Neuronal stem cell (in vitro differentiated cells): ENCODE measurements around the gene DNAH8.

Experiments
- DNase-seq: peaks from one replicate; pipeline ENCODE4 v3.0.0-alpha.2; 2013; ENCODE audit warnings: low spot score
- H2AFZ ChIP-seq: one replicate; pipeline ENCODE4 v1.6.1; 2013; ENCODE audit warnings: mild to moderate bottlenecking, low read length, inconsistent platforms
- H2AK5ac ChIP-seq: 2 replicates; pipeline ENCODE4 v1.6.1; 2013; ENCODE audit warnings: low read depth, mild to moderate bottlenecking, inconsistent platforms, low read length, moderate library complexity, mixed read lengths
- H2BK120ac ChIP-seq: 2 replicates; pipeline ENCODE4 v1.6.1; 2013; ENCODE audit warnings: low read depth, mild to moderate bottlenecking, inconsistent platforms, low read length, moderate library complexity, mixed read lengths
- H2BK12ac ChIP-seq: one replicate; pipeline ENCODE4 v1.6.1; 2013; ENCODE audit warnings: low read length, inconsistent platforms
- H2BK15ac ChIP-seq: 2 replicates; pipeline ENCODE4 v1.6.1; 2013; ENCODE audit warnings: mild to moderate bottlenecking, low read length, inconsistent platforms, mixed read lengths
- H2BK5ac ChIP-seq: one replicate; pipeline ENCODE4 v1.6.1; 2013; ENCODE audit warnings: inconsistent platforms, mild to moderate bottlenecking, low read length, moderate library complexity
- H3K14ac ChIP-seq: one replicate; pipeline ENCODE4 v1.6.1; 2013; ENCODE audit warnings: low read length, inconsistent platforms
- H3K18ac ChIP-seq: 2 replicates; pipeline ENCODE4 v1.6.1; 2013; ENCODE audit warnings: low read length, inconsistent platforms
- H3K23ac ChIP-seq: 2 replicates; pipeline ENCODE4 v1.6.1; 2013; ENCODE audit warnings: low read depth, mild to moderate bottlenecking, mixed read lengths, low read length, inconsistent platforms; ENCODE audit not compliant: poor library complexity
- H3K27ac ChIP-seq: replicated peaks from 3 replicates; pipeline ENCODE4 v1.5.1; 2013; ENCODE audit warnings: low read length, inconsistent platforms
- H3K27me3 ChIP-seq, 3 experiments: 2 replicates each; pipeline ENCODE4 v1.6.1; 2013; ENCODE audit warnings: low read length in 3 of 3, mild to moderate bottlenecking in 2 of 3, inconsistent platforms in 1 of 3, low read depth in 1 of 3, mixed read lengths in 1 of 3, moderate library complexity in 1 of 3; ENCODE audit not compliant: control insufficient read depth in 3 of 3, insufficient read depth in 3 of 3
- H3K36me3 ChIP-seq, 2 donors: replicated peaks in 1 of 2; 2 replicates each; pipeline ENCODE4 v1.6.1; 2013; ENCODE audit warnings: low read length in 2 of 2; ENCODE audit not compliant: control insufficient read depth in 2 of 2, insufficient read depth in 2 of 2
- H3K4ac ChIP-seq: 2 replicates; pipeline ENCODE4 v1.6.1; 2013; ENCODE audit warnings: inconsistent platforms, mild to moderate bottlenecking, low read length, moderate library complexity
- H3K4me1 ChIP-seq, 2 donors: 1 replicate in 1 of 2; 2 replicates in 1 of 2; pipeline ENCODE4 v1.6.1; 2013; ENCODE audit warnings: low read length in 2 of 2, low read depth in 1 of 2; ENCODE audit not compliant: control insufficient read depth in 2 of 2, insufficient read depth in 1 of 2
- H3K4me2 ChIP-seq: one replicate; pipeline ENCODE4 v1.6.1; 2013; ENCODE audit warnings: mild to moderate bottlenecking, low read length, inconsistent platforms; ENCODE audit not compliant: insufficient read depth, poor library complexity, severe bottlenecking
- H3K4me3 ChIP-seq, 2 donors: 2 replicates each; pipeline ENCODE4 v1.5.1; 2013; ENCODE audit warnings: low read length in 2 of 2, mild to moderate bottlenecking in 2 of 2, inconsistent platforms in 1 of 2, moderate library complexity in 1 of 2
- H3K79me1 ChIP-seq: one replicate; pipeline ENCODE4 v1.6.1; 2013; ENCODE audit warnings: low read depth, mild to moderate bottlenecking, inconsistent platforms, low read length, moderate library complexity
- H3K9ac ChIP-seq: one replicate; pipeline ENCODE4 v1.6.1; 2013; ENCODE audit warnings: mild to moderate bottlenecking, low read depth, low read length, inconsistent platforms; ENCODE audit not compliant: poor library complexity
- H3K9me3 ChIP-seq, 2 donors: replicated peaks in 1 of 2; 2 replicates each; pipeline versions ENCODE3 to v1.6.1; 2013; ENCODE audit warnings: low read length in 2 of 2, mild to moderate bottlenecking in 2 of 2, inconsistent platforms in 1 of 2, low read depth in 1 of 2, mixed read lengths in 1 of 2, moderate library complexity in 1 of 2; ENCODE audit not compliant: control insufficient read depth in 2 of 2, insufficient read depth in 1 of 2
- H4K8ac ChIP-seq: one replicate; pipeline ENCODE4 v1.6.1; 2013; ENCODE audit warnings: low read depth, mild to moderate bottlenecking, inconsistent platforms, low read length, moderate library complexity
- H4K91ac ChIP-seq: one replicate; pipeline ENCODE4 v1.6.1; 2013; ENCODE audit warnings: low read length, low read depth, mild to moderate bottlenecking, inconsistent platforms; ENCODE audit not compliant: poor library complexity
- WGBS, 2 donors: extraction: QIAGEN DNeasy Blood & Tissue Kit; methylation state at CpG; one replicate each; pipeline ENCODE4 v1.1.7; 2013; ENCODE audit warnings: missing lambda C conversion rate in 2 of 2, mixed read lengths in 1 of 2; ENCODE audit not compliant: insufficient read length in 2 of 2, insufficient replicate concordance in 1 of 2; ENCODE audit errors: extremely low coverage in 2 of 2; 5-methylcytosine and 5-hydroxymethylcytosine counted together

Gene DNAH8

DNA sequence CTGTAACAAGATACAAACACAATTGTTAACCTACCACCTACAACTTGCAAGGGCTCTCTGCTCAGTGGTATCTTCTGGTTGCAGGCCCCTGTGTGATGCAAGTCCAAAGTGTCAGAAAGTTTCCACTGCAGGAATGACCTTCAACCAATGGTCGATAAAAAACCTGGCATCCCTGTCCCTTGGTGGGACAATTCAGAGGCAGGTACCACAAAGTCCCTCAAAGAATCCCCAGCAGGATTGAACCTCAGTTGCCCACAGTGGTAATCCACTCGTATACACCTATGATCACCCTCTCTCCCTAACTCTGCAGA is 28.1 kb upstream of the DNAH8 start:
- no peaks in the 10 kb centered on the region for H3K79me1 ChIP-seq
- no peak overlapping the region for H2BK12ac ChIP-seq
- H4K91ac ChIP-seq = no peak overlapping the region
- no peak overlapping the region for H3K9ac ChIP-seq
- H3K4me3 ChIP-seq = no peak overlapping the region
- H2BK15ac ChIP-seq = no peak overlapping the region
- no peaks in the 10 kb centered on the region for H3K27me3 ChIP-seq
- no peak for DNase-seq
- peaks cover 5 to 69% of the 10 kb centered on the region in 2 donors for H3K36me3 ChIP-seq
- H3K4me1 ChIP-seq = no peaks in the 10 kb centered on the region
- H3K9me3 ChIP-seq = no peaks in the 10 kb centered on the region
- no peak overlapping the region for H2AK5ac ChIP-seq
- H2AFZ ChIP-seq = no peak overlapping the region
- no peak overlapping the region for H3K4ac ChIP-seq
- H2BK120ac ChIP-seq = no peak overlapping the region
- WGBS, 2 donors = no CpG with 5 or more reads among the region's 2 CpGs
- no peak overlapping the region for H2BK5ac ChIP-seq
- H3K23ac ChIP-seq = no peak overlapping the region
- H3K14ac ChIP-seq = no peak overlapping the region
- H4K8ac ChIP-seq = no peak overlapping the region
- no peak overlapping the region for H3K27ac ChIP-seq
- no peak overlapping the region for H3K4me2 ChIP-seq
- H3K18ac ChIP-seq = no peak overlapping the region

GRCh38 chr6:38687549-38687948 is 27.6 kb upstream of the DNAH8 start:
- Histone ChIP-seq H3K4me2 (no peak overlapping the region), H3K9me3 (peaks cover 0 to 4% of the 10 kb centered on the region in 2 donors), H2AK5ac (no peak overlapping the region), H2BK120ac (no peak overlapping the region), H2BK5ac (no peak overlapping the region), H3K36me3 (peaks cover 5 to 67% of the 10 kb centered on the region in 2 donors), H4K91ac (no peak overlapping the region), H2AFZ (no peak overlapping the region), H3K23ac (no peak overlapping the region), H3K4me1 (no peaks in the 10 kb centered on the region), H2BK15ac (no peak overlapping the region), H3K18ac (no peak overlapping the region), H3K9ac (no peak overlapping the region), H3K27me3 (no peaks in the 10 kb centered on the region), H3K27ac (no peak overlapping the region), H2BK12ac (no peak overlapping the region), H3K79me1 (no peaks in the 10 kb centered on the region), H3K4ac (no peak overlapping the region), H3K4me3 (no peak overlapping the region), H4K8ac (no peak overlapping the region), H3K14ac (no peak overlapping the region)
- WGBS, 2 donors = no CpG with 5 or more reads among the region's 1 CpG
- DNase-seq = no peak

GRCh38 chr6:38688579-38689087 is 26.5 kb upstream of the DNAH8 start:
- Histone ChIP-seq H3K4me2 (no peak overlapping the region), H3K27me3 (no peaks in the 10 kb centered on the region), H3K79me1 (no peaks in the 10 kb centered on the region), H2BK15ac (no peak overlapping the region), H3K36me3 (peaks cover 3 to 65% of the 10 kb centered on the region in 2 donors), H3K4ac (no peak overlapping the region), H4K91ac (no peak overlapping the region), H3K27ac (no peak overlapping the region), H2BK12ac (no peak overlapping the region), H3K18ac (no peak overlapping the region), H2BK5ac (no peak overlapping the region), H2BK120ac (no peak overlapping the region), H3K4me3 (no peak overlapping the region), H2AK5ac (no peak overlapping the region), H3K9me3 (peaks cover 0 to 9% of the 10 kb centered on the region in 2 donors), H3K14ac (no peak overlapping the region), H3K9ac (no peak overlapping the region), H3K23ac (no peak overlapping the region), H3K4me1 (no peaks in the 10 kb centered on the region), H4K8ac (no peak overlapping the region), H2AFZ (no peak overlapping the region)
- no CpG with 5 or more reads among the region's 6 CpGs for WGBS, 2 donors
- DNase-seq = no peak

GRCh38 chr6:38695227-38695900 is 19.7 kb upstream of the DNAH8 start:
- H2BK12ac ChIP-seq = no peak overlapping the region
- no peak overlapping the region for H2AFZ ChIP-seq
- no peak overlapping the region for H3K9ac ChIP-seq
- H3K27me3 ChIP-seq = no peaks in the 10 kb centered on the region
- no peak overlapping the region for H3K4me3 ChIP-seq
- no peak overlapping the region for H2BK15ac ChIP-seq
- no peak for DNase-seq
- H3K18ac ChIP-seq = no peak overlapping the region
- no peaks in the 10 kb centered on the region for H3K4me1 ChIP-seq
- peaks cover 9 to 66% of the 10 kb centered on the region in 2 donors for H3K36me3 ChIP-seq
- no peak overlapping the region for H3K27ac ChIP-seq
- H4K8ac ChIP-seq = no peak overlapping the region
- H2AK5ac ChIP-seq = no peak overlapping the region
- no CpG with 5 or more reads among the region's 2 CpGs for WGBS, 2 donors
- H3K79me1 ChIP-seq = peaks cover 3% of the 10 kb centered on the region
- H2BK5ac ChIP-seq = no peak overlapping the region
- no peak overlapping the region for H3K4me2 ChIP-seq
- H4K91ac ChIP-seq = no peak overlapping the region
- H3K4ac ChIP-seq = no peak overlapping the region
- H3K14ac ChIP-seq = no peak overlapping the region
- peaks cover 4 to 59% of the 10 kb centered on the region in 2 donors for H3K9me3 ChIP-seq
- no peak overlapping the region for H3K23ac ChIP-seq
- H2BK120ac ChIP-seq = no peak overlapping the region
